Bone marrow (tissue), 2 donors: ENCODE measurements around the gene RANBP1.

Experiments used
- DNase-seq, 2 donors: peaks; one replicate each; lab custom pipeline; 2025; lab: John Stamatoyannopoulos, UW

The RANBP1 gene

DNA sequence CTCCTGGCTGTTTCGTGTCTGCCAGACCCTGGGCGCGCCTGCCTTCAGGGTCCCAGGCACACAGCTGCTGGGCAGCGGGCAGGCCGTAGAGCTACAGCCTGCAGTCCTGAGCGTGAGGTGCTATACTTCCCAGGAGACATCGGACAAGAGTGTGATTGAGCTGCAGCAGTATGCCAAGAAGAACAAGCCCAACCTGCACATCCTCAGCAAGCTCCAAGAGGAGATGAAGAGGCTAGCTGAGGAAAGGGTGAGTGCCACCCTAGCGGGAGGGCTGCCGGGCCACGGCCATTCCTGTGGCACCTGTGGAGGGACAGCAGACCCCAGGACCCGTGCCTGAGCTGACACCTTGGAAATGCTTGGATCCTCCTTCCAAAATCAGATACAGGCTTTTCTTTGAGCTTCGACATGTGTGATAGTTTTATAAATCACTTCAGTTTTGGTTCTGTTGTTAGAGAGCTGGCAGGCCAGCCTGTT, 7.1 kb upstream of the RANBP1 start:
- DNase-seq = no peak

DNA sequence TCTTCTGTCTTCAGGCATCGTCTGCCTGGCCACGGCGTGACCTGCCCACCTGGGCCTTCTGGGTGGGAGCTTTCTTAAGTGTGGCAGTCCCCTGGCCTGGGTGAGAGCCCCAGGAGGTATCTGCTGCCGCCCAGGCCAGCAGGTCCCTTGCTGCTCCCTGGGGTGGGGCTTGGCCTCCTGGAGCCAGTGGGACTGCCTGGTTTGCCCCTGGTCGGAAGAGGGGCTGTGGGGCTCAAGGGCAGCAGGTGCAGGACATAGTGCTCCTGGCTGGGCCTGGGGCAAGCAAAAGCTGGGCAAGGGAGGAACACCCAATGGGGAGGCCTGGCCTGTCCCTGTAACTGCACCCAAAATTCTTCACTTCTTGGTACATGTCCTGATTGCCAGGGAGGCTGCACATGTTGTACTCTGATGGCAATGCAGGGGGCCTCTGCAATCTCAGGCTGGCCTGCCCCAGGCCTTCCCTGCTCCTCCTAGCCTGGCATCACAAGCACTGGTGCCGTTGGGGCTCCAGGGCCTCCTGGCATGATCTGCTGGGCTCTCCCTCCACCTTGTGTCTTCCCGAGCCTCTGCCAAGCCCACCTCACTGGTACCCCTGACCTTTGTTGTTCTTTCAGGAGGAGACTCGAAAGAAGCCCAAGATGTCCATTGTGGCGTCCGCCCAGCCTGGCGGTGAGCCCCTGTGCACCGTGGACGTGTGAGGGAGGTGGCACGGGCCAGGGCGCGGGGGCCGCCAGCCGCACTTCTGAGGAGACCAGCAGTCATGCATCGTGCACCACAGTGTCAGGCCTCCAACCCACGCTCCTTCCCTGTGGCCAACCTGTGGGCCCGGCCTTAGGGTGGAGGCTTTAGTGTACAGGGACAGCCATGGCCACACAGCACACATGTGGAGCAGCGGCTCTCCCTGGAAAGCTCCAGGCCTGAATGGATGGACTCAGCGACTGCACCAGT, 6.2 kb upstream of the RANBP1 start:
- DNase-seq = no peak

DNA sequence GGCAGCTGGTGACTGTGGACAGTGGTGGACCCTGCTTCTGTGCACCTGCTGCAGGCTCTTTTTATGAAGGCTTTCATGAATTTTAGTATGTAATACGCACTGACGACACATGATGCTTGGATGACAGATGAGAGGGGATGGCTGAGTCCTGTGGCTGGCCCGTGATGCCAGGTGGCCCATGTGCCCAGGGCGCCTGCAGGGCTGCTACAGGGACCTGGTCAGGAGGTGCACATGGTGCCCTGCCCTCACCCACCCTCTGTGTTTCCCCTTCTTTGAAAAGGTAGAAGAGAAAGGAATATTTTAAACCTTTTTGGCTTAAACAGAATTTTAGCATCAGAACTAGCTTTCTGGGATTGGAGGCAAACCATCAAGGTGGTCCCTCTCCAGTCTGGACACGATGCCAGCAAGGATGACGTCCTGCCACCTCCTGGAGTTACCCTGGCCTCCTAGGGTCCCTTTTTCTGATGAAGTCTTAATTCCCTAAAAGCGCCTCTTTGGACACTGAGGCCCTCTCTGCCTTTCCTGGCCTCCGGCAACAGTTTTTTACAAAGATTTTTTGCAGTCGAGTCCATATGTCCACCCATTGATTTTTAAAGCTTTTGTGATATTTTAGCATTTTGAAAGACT, 5.4 kb upstream of the RANBP1 start:
- no peak for DNase-seq

DNA sequence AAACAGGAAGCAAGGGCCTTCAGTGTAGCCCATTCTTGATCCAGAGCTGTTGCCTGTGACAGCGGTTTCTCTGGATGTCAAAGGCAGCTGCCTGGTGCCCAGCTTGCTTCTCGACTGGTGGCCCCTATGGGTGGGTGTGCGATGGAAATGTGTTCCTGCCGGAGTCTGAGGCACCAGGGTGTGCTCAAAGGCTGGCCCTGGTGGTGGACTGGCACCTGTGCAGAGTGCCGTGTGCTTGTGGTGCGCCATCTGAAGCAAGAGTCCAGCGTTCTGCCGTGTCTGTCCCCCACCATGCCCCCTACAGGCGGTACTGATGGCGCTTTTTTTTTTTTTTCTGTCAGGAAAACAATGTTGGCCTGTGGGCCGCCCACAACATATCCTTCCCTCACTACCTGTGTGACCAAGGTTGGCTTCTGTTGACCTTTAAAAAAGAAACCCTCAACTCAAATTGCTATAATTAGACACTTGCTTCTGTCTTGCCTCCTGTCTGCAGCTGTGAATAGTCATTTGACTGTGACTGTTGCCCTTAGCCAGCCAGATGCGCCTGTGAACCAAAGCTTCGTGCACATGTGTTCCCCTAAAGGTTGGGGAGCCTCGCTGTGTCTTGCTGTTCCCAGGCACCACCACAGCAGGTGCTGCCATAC, 4.7 kb upstream of the RANBP1 start:
- DNase-seq = no peak

GRCh38 chr22:20111689-20112622, 3.9 kb upstream of the RANBP1 start:
- DNase-seq = no peak

DNA sequence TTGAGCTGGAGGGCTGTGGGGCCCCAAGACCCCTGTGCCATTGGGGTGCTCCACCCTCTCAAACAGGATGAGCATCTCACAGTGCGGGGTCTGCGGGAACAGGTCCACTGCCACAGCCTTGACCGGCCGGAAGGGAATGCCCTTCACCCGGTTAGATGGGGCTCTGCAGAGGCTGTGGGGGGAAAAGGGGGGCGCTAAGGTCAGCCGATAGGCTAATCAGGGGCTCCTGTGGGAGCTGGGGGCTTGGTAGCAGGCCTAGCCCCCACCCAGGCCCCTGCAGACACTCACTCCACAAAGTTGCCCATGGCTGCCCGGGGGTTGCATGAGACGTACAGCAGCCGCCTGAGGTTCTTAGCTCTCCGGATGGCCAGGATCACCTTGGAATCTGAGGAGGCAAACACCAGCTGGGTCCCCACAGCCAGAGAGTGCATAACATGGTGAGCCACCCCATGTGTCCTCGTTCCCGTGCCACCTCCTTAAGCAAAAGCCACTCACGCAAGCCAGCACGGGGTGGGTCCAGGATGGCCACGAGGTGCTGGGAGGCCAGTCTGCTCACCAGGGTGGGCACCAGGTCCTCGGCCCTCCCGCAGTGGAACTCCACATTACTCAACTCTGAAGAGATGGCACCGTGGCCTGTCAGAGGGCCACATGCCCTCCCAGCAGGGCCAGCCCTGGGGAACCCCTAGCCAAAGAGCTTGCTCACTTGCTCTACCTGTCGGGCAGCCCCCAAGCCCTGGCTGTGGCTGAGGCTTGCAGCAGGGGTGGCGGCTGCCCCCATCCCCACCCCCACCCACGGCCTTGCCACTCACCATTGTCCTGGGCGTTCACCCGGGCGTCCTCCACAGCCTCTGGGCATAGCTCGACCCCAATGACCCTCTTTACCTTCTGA, 3.0 kb upstream of the RANBP1 start:
- no peak for DNase-seq

DNA sequence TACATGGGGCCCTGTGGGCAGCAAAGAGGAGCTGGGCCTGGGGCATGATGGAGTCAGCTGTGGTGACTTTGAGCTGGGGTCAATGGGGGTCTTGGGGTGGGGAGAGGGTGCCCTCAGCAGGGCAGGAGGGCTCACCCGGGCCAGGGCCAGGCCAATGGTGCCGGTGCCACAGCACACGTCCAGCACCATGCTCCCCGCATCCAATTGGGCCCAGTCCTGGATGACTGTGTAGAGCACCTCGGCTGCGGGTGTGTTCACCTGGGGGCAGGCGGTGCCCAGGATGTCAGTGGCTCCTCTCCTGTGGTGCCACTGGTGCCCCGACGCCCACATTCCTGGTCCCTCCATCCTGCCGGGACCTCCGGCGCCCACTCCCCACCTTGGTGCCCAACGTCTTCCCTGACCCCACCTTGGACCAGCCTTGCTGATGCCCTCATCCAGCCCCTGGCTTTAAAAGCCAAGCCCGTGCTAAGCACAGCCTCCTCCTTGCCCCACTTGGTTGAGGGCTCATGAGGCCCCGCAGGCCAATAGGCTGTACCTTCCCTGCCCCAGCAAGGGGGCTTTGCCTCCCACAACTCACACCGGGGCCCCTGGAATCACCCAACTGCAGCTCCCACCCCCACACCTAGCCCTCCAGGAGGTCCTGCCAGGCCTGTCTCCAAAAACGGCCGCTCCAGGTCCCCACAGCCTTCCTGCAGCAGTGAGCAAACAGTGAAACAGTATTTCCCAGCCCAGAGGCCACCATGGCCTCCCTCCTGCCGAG, 2.2 kb upstream of the RANBP1 start:
- DNase-seq = no peak

- no peak for DNase-seq
Measured at GRCh38 chr22:20114506-20115475, 1.1 kb upstream of the RANBP1 start.

GRCh38 chr22:20116376-20116950, 559 bp downstream of the RANBP1 start:
- DNase-seq = no peak

DNA sequence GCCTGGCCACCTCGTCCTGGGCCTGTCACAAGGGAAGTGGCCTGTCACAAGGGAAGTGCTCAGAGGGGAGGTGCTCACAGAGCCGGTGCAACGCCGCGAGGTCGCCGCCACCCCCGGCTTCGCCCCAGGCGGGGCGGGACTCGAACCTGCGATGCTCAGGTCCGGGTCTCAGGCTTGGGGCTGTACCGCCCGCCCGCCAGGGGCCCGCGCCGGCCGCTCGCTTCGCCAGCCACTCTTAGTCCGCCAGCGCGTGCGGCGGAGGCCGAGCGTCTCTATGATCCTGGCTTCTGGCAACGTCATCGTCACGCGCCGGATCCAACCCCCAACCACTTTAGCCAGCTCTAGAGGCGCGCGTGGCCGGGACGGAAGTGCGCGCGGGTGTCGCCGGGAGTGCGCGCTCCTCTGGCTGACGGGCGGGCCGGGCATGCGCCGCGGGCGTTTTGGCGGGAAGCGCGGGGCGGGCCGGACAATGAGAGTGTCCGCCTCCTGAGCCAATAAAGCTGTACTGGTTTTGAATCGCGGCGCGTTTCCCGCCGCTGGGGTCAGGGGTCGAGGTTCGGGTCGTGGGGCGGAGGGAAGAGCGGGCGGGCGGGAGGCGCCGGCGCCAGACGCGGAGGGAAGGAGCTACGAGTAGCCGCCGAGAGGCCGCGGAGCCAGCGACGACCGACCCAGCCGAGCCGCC, 1.2 kb downstream of the RANBP1 start, which contains the start of gene TRMT2A:
Gene TRMT2A (minus strand): TSS at position 276 of the 682 bp plus-strand sequence. CDS start 320 bp downstream, outside the sequence.
- DNase-seq = peak; percentile 92 to 95

GRCh38 chr22:20117633-20118299, 1.9 kb downstream of the RANBP1 start:
- no peak for DNase-seq

DNA sequence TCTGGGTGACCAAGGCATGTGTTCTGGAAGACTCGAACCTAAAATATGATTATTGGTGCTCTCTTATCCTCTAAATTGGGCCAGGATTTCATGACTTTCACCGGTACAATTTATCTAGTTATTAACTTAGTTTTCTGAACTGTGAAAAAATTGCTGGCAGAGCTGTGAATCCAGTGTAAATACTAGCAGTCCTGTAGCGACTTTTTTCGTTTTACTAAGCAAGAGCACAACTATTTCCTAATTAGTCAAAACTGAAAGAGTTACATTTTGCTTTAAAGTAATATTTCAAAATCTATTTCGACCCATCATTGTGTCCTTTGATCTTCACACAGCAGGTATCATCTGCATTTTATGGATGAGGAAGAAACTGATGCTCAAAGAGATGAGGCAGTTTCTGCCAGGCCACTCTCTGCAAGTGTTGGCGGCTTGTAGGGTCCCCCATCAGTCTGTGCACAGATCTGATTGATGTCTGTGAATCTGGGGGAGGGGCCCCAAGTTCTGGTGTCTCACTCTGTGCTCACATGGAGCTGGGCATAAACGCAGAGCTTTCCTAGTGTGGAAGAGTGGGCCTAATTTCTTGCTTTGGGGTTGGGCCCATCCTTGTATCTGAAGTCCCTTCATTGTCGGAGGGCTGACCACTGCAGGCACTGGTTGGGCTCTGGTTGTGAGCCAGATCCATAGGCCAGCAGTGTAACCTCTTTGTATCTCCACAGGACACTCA, 2.6 kb downstream of the RANBP1 start:
- no peak for DNase-seq

DNA sequence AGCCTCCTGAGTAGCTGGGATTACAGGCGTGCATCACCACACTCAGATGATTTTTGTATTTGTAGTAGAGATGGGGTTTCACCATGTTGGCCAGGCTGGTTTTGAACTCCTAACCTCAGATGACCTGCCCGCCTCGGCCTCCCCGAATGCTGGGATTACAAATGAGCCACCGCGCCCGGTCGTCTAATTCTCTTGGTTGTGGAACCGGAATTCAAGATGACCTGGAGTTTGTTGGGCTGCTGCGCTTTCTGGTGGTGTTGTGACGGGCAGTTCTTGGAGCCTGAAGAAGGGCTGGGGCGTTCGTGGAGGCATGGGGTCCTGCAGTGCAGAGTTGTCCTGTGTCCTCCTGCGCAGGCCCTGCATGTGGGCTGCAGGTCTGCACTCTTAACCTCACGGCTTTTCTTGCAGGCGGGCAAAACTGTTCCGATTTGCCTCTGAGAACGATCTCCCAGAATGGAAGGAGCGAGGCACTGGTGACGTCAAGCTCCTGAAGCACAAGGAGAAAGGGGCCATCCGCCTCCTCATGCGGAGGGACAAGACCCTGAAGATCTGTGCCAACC, 6.0 kb downstream of the RANBP1 start:
- DNase-seq = no peak

DNA sequence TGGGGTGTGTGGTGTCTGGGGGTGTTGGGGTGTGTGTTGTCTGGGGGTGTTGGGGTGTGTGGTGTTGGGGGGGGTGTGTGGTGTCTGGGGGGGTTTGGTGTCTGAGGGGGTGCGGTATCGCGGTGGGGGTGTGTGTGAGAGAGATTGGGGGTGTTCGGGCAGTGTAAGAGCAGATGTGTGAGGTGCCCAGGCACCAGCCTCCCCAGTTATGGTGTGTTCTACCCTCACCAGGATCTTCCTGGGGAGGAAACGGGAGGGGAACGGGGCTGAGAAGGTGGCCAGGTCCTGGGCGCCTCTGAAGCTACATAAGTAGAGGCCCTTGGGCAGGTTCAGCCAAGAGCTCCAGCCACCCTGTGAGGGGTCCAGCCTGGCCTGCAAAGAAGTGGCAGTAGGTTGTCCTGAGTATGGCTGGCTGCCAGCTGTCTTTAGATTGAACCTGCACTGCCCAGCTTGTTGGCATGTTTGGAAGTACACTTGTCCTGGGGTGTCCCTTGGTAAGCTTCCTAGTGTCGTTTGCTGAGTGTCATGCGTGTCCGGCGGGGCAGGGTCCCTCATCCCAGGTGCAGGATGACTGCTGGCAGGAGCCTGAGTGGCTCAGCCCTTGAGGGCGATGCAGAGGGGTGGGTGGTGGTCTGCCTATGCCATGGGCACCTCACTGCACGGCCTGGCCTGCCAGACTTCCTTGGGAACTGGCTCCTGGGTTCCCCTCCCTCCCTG, 7.6 kb downstream of the RANBP1 start:
- DNase-seq = no peak

- no peak for DNase-seq
Measured at GRCh38 chr22:20124083-20124787, 8.3 kb downstream of the RANBP1 start.
